HEK293 (cell line): ENCODE data around the gene CC2D1B.

Experiments used
- EGR2 ChIP-seq: fragments of 450-650 bp; formaldehyde crosslinking; IDR thresholded peaks from 2 replicates; pipeline ENCODE4 v1.5.1; 2016; ENCODE audit warnings: low read depth, missing biosample characterization, missing genetic modification characterization
- GLI2 ChIP-seq: fragments of 450-650 bp; formaldehyde crosslinking; IDR thresholded peaks from 2 replicates; pipeline ENCODE4; 2017; ENCODE audit warnings: missing biosample characterization, missing genetic modification characterization, low read depth, borderline replicate concordance
- GLIS1 ChIP-seq: fragments of 450-650 bp; formaldehyde crosslinking; IDR thresholded peaks from 2 replicates; pipeline ENCODE4 v1.5.1; 2016; ENCODE audit warnings: missing biosample characterization, missing genetic modification characterization
- GLIS2 ChIP-seq: fragments of 450-650 bp; formaldehyde crosslinking; IDR thresholded peaks from 2 replicates; pipeline ENCODE4 v1.5.1; 2016; ENCODE audit warnings: missing biosample characterization, missing genetic modification characterization
- PRDM1 ChIP-seq: fragments of 450-650 bp; formaldehyde crosslinking; IDR thresholded peaks from 2 replicates; pipeline ENCODE4; 2016; ENCODE audit warnings: missing biosample characterization, missing genetic modification characterization
- TCF7L2 ChIP-seq: IDR thresholded peaks from 2 replicates; pipeline ENCODE4 v1.6.1; 2011; ENCODE audit warnings: low read depth, mild to moderate bottlenecking, inconsistent platforms, low read length, moderate library complexity, borderline replicate concordance
- TRIM28 ChIP-seq: IDR thresholded peaks from 2 replicates; pipeline ENCODE4 v1.6.1; 2011; ENCODE audit warnings: low read length, control low read depth, borderline replicate concordance
- ZFP41 ChIP-seq: fragments of 450-650 bp; formaldehyde crosslinking; IDR thresholded peaks from 2 replicates; pipeline ENCODE4 v1.5.1; 2016; ENCODE audit warnings: missing biosample characterization, missing genetic modification characterization, borderline replicate concordance
- ZFP69B ChIP-seq: fragments of 450-650 bp; formaldehyde crosslinking; IDR thresholded peaks from 2 replicates; pipeline ENCODE4 v1.5.1; 2016; ENCODE audit warnings: missing biosample characterization, missing genetic modification characterization
- ZNF133 ChIP-seq: fragments of 450-650 bp; formaldehyde crosslinking; IDR thresholded peaks from 2 replicates; pipeline ENCODE4 v1.5.1; 2016; ENCODE audit warnings: missing biosample characterization, missing genetic modification characterization
- ZNF140 ChIP-seq: fragments of 450-650 bp; formaldehyde crosslinking; IDR thresholded peaks from 2 replicates; pipeline ENCODE4 v1.5.1; 2016; ENCODE audit warnings: missing biosample characterization, missing genetic modification characterization
- ZNF157 ChIP-seq: fragments of 450-650 bp; formaldehyde crosslinking; IDR thresholded peaks from 2 replicates; pipeline ENCODE4 v1.5.1; 2016; ENCODE audit warnings: missing biosample characterization, missing genetic modification characterization
- ZNF239 ChIP-seq: fragments of 450-650 bp; formaldehyde crosslinking; IDR thresholded peaks from 2 replicates; pipeline ENCODE4 v1.5.1; 2016; ENCODE audit warnings: missing biosample characterization, missing genetic modification characterization
- ZNF311 ChIP-seq: fragments of 450-650 bp; formaldehyde crosslinking; IDR thresholded peaks from 2 replicates; pipeline ENCODE4 v1.5.1; 2017; ENCODE audit warnings: missing biosample characterization, missing genetic modification characterization, borderline replicate concordance
- ZNF335 ChIP-seq: fragments of 450-650 bp; formaldehyde crosslinking; conservative IDR thresholded peaks from 2 replicates; pipeline ENCODE4 v1.5.1; 2016; ENCODE audit warnings: missing biosample characterization, missing genetic modification characterization
- ZNF510 ChIP-seq: fragments of 450-650 bp; formaldehyde crosslinking; IDR thresholded peaks from 2 replicates; pipeline ENCODE4 v1.5.1; 2018; ENCODE audit warnings: mild to moderate bottlenecking, missing genetic modification characterization, missing biosample characterization; ENCODE audit not compliant: insufficient replicate concordance
- ZNF514 ChIP-seq: fragments of 450-650 bp; formaldehyde crosslinking; IDR thresholded peaks from 2 replicates; pipeline ENCODE4 v1.5.1; 2016; ENCODE audit warnings: missing biosample characterization, missing genetic modification characterization
- ZNF555 ChIP-seq: fragments of 450-650 bp; formaldehyde crosslinking; conservative IDR thresholded peaks from 2 replicates; pipeline ENCODE4 v1.5.1; 2017; ENCODE audit warnings: missing biosample characterization, mild to moderate bottlenecking, missing genetic modification characterization, inconsistent platforms
- ZNF707 ChIP-seq: fragments of 450-650 bp; formaldehyde crosslinking; IDR thresholded peaks from 2 replicates; pipeline ENCODE4 v1.5.1; 2016; ENCODE audit warnings: missing biosample characterization, missing genetic modification characterization
- ZNF768 ChIP-seq: fragments of 450-650 bp; formaldehyde crosslinking; IDR thresholded peaks from 2 replicates; pipeline ENCODE4 v1.5.1; 2018; ENCODE audit warnings: missing biosample characterization, mild to moderate bottlenecking, missing genetic modification characterization
- ZNF792 ChIP-seq: fragments of 450-650 bp; formaldehyde crosslinking; IDR thresholded peaks from 2 replicates; pipeline ENCODE4 v1.5.1; 2016; ENCODE audit warnings: missing biosample characterization, missing genetic modification characterization
- ZNF843 ChIP-seq: fragments of 450-650 bp; formaldehyde crosslinking; IDR thresholded peaks from 2 replicates; pipeline ENCODE4 v1.5.1; 2016; ENCODE audit warnings: missing biosample characterization, missing genetic modification characterization
- TF ChIP-seq, protein P1 (sequence below): fragments of 450-650 bp; formaldehyde crosslinking; IDR thresholded peaks from 2 replicates; pipeline ENCODE4 v1.5.1; 2016; ENCODE audit warnings: missing biosample characterization, missing genetic modification characterization
- TF ChIP-seq, protein P2 (sequence below): fragments of 450-650 bp; formaldehyde crosslinking; IDR thresholded peaks from 2 replicates; pipeline ENCODE4 v1.5.1; 2016; ENCODE audit warnings: missing biosample characterization, missing genetic modification characterization
- TF ChIP-seq, protein P3 (sequence below): fragments of 450-650 bp; formaldehyde crosslinking; IDR thresholded peaks from 2 replicates; pipeline ENCODE4 v1.5.1; 2016; ENCODE audit warnings: missing biosample characterization, missing genetic modification characterization
- TF ChIP-seq, protein P4 (sequence below): fragments of 450-650 bp; formaldehyde crosslinking; IDR thresholded peaks from 2 replicates; pipeline ENCODE4 v1.5.1; 2016; ENCODE audit warnings: missing biosample characterization, missing genetic modification characterization, borderline replicate concordance
- TF ChIP-seq, protein P5 (sequence below): fragments of 450-650 bp; formaldehyde crosslinking; IDR thresholded peaks from 2 replicates; pipeline ENCODE4 v1.5.1; 2016; ENCODE audit warnings: missing biosample characterization, missing genetic modification characterization

CC2D1B gene

DNA sequence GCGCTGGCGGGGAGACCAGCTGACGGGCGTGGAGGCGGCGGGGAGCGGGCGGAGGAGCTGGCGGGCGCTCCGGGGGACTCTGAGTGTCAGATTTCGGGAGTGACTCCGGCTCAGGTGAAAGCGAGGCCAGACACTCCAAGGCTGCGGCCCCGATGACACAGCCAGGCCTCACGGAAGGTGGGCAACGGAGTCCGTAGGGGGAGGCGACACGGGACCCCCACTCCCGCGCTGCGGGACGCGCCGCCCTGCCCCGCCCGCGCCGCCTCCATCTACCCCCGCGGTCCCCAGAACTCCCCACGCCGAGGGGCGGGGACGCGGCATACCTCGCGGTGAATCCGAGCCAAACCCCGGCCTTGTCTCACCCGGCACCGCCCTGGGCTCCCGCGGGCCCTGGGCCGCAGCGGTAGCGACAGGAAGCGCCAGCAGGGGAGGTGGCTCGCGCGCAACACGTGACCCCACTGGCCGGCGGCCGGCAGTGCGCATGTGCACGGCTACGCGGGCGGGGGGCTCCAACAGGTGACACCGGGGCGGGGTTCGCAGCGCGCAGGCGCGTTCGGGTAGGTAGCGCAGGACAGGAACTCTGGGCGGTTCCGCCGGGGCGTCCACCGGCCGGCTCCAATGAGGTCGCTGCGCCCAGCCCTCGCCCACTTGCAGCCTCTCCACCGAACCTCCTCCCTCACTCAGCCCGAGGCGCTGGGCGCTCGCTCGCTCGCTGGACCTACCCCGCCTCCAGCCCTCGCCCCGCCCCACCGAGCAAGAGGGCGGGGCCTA is at the start of gene CC2D1B (continued):
- TF ChIP-seq EGR2 (tag by site-specific recombination) (peak; percentile 80), GLI2 (no peak), ZNF555 (tag by site-specific recombination) (no peak), ZNF707 (tag by site-specific recombination) (no peak), ZFP41 (tag by site-specific recombination) (no peak), GLIS2 (tag by site-specific recombination) (peak; percentile 99), ZNF335 (peak; percentile 69), ZNF311 (tag by site-specific recombination) (no peak), ZNF157 (tag by site-specific recombination) (no peak), ZFP69B (no peak; the same call in 1 of the 2 replicates), ZNF510 (tag by site-specific recombination) (no peak), PRDM1 (tag by site-specific recombination) (no peak), ZNF239 (tag by site-specific recombination) (no peak), TCF7L2 (no peak), GLIS1 (peak; percentile 93), ZNF768 (no peak), TRIM28 (no peak), ZNF133 (tag by site-specific recombination) (no peak), ZNF792 (tag by site-specific recombination) (no peak), ZNF140 (tag by site-specific recombination) (no peak), ZNF514 (tag by site-specific recombination) (no peak), ZNF843 (tag by site-specific recombination) (peak; percentile 73; the same call in 1 of the 2 replicates)
- TF ChIP-seq, protein P1, sequence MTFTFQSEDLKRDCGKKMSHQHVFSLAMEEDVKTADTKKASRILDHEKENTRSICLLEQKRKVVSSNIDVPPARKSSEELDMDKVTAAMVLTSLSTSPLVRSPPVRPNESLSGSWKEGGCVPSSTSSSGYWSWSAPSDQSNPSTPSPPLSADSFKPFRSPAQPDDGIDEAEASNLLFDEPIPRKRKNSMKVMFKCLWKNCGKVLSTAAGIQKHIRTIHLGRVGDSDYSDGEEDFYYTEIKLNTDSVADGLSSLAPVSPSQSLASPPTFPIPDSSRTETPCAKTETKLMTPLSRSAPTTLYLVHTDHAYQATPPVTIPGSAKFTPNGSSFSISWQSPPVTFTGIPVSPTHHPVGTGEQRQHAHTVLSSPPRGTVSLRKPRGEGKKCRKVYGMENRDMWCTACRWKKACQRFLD (tag by site-specific recombination) = no peak
- TF ChIP-seq, protein P2, sequence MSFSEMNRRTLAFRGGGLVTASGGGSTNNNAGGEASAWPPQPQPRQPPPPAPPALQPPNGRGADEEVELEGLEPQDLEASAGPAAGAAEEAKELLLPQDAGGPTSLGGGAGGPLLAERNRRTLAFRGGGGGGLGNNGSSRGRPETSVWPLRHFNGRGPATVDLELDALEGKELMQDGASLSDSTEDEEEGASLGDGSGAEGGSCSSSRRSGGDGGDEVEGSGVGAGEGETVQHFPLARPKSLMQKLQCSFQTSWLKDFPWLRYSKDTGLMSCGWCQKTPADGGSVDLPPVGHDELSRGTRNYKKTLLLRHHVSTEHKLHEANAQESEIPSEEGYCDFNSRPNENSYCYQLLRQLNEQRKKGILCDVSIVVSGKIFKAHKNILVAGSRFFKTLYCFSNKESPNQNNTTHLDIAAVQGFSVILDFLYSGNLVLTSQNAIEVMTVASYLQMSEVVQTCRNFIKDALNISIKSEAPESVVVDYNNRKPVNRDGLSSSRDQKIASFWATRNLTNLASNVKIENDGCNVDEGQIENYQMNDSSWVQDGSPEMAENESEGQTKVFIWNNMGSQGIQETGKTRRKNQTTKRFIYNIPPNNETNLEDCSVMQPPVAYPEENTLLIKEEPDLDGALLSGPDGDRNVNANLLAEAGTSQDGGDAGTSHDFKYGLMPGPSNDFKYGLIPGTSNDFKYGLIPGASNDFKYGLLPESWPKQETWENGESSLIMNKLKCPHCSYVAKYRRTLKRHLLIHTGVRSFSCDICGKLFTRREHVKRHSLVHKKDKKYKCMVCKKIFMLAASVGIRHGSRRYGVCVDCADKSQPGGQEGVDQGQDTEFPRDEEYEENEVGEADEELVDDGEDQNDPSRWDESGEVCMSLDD (tag by site-specific recombination) = 0 out of 2 replicates have a peak, but pooled peaks have one; percentile 57
- TF ChIP-seq, protein P3, sequence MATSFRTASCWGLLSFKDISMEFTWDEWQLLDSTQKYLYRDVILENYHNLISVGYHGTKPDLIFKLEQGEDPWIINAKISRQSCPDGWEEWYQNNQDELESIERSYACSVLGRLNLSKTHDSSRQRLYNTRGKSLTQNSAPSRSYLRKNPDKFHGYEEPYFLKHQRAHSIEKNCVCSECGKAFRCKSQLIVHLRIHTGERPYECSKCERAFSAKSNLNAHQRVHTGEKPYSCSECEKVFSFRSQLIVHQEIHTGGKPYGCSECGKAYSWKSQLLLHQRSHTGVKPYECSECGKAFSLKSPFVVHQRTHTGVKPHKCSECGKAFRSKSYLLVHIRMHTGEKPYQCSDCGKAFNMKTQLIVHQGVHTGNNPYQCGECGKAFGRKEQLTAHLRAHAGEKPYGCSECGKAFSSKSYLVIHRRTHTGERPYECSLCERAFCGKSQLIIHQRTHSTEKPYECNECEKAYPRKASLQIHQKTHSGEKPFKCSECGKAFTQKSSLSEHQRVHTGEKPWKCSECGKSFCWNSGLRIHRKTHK = no peak
- TF ChIP-seq, protein P4, sequence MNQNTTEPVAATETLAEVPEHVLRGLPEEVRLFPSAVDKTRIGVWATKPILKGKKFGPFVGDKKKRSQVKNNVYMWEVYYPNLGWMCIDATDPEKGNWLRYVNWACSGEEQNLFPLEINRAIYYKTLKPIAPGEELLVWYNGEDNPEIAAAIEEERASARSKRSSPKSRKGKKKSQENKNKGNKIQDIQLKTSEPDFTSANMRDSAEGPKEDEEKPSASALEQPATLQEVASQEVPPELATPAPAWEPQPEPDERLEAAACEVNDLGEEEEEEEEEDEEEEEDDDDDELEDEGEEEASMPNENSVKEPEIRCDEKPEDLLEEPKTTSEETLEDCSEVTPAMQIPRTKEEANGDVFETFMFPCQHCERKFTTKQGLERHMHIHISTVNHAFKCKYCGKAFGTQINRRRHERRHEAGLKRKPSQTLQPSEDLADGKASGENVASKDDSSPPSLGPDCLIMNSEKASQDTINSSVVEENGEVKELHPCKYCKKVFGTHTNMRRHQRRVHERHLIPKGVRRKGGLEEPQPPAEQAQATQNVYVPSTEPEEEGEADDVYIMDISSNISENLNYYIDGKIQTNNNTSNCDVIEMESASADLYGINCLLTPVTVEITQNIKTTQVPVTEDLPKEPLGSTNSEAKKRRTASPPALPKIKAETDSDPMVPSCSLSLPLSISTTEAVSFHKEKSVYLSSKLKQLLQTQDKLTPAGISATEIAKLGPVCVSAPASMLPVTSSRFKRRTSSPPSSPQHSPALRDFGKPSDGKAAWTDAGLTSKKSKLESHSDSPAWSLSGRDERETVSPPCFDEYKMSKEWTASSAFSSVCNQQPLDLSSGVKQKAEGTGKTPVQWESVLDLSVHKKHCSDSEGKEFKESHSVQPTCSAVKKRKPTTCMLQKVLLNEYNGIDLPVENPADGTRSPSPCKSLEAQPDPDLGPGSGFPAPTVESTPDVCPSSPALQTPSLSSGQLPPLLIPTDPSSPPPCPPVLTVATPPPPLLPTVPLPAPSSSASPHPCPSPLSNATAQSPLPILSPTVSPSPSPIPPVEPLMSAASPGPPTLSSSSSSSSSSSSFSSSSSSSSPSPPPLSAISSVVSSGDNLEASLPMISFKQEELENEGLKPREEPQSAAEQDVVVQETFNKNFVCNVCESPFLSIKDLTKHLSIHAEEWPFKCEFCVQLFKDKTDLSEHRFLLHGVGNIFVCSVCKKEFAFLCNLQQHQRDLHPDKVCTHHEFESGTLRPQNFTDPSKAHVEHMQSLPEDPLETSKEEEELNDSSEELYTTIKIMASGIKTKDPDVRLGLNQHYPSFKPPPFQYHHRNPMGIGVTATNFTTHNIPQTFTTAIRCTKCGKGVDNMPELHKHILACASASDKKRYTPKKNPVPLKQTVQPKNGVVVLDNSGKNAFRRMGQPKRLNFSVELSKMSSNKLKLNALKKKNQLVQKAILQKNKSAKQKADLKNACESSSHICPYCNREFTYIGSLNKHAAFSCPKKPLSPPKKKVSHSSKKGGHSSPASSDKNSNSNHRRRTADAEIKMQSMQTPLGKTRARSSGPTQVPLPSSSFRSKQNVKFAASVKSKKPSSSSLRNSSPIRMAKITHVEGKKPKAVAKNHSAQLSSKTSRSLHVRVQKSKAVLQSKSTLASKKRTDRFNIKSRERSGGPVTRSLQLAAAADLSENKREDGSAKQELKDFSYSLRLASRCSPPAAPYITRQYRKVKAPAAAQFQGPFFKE (tag by site-specific recombination) = 0 out of 2 replicates have a peak, but pooled peaks have one; percentile 28
- TF ChIP-seq, protein P5, sequence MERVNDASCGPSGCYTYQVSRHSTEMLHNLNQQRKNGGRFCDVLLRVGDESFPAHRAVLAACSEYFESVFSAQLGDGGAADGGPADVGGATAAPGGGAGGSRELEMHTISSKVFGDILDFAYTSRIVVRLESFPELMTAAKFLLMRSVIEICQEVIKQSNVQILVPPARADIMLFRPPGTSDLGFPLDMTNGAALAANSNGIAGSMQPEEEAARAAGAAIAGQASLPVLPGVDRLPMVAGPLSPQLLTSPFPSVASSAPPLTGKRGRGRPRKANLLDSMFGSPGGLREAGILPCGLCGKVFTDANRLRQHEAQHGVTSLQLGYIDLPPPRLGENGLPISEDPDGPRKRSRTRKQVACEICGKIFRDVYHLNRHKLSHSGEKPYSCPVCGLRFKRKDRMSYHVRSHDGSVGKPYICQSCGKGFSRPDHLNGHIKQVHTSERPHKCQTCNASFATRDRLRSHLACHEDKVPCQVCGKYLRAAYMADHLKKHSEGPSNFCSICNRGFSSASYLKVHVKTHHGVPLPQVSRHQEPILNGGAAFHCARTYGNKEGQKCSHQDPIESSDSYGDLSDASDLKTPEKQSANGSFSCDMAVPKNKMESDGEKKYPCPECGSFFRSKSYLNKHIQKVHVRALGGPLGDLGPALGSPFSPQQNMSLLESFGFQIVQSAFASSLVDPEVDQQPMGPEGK (tag by site-specific recombination) = peak; percentile 91
